Measurements from ENCODE around the gene LSAMP.
A peak's percentile ranks its signal among the peaks of the same experiment; 100 is the strongest.
"Not testable (repeated sequence)": the region's sequence is repeated elsewhere in the genome, so short reads cannot be mapped to it uniquely, and the experiment has no call there.

Gene LSAMP

GRCh38 chr3:116241677-116242076 lies 203.6 kb downstream of the LSAMP start:
- no peak for DNase-seq (ENCODE audit: low read depth, low spot score)

- DNase-seq (ENCODE audit: low read depth, low spot score) = no peak
Observed at GRCh38 chr3:116240261-116240660, 205.0 kb downstream of the LSAMP start.

DNA sequence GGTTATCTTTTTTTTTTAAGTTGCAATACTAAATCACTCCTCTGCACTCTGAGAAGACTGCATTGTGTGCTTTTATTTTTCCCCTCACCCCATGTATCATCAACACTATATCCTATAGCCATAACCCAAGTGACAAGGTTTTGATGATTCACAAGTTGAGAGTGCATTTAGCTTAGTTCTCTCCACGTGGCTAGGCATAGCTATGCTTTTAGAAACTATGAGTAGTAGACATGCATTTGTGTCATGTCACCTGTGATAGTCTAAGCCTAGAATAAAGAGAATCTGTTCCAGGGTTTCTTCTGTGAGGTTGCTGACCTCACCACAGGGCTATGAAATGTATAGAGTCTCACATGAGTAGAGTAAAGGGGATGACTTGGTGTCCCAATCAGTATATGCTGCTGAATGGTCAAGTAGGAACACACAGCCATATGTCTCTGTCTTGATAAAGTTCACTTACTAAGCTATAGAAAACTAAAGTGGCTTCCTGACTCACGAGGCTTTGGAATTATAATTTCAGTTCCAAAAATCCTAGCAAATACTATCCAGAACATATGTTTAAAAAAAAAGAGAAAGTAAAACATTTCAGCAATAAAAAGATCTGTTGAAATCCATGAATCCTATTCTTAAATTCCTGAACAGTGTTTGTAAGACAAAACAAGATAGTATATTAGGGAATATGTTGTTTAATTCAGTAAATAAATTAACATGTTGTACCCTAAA lies 206.3 kb downstream of the LSAMP start:
- no peak for DNase-seq (ENCODE audit: low read depth, low spot score)

DNA sequence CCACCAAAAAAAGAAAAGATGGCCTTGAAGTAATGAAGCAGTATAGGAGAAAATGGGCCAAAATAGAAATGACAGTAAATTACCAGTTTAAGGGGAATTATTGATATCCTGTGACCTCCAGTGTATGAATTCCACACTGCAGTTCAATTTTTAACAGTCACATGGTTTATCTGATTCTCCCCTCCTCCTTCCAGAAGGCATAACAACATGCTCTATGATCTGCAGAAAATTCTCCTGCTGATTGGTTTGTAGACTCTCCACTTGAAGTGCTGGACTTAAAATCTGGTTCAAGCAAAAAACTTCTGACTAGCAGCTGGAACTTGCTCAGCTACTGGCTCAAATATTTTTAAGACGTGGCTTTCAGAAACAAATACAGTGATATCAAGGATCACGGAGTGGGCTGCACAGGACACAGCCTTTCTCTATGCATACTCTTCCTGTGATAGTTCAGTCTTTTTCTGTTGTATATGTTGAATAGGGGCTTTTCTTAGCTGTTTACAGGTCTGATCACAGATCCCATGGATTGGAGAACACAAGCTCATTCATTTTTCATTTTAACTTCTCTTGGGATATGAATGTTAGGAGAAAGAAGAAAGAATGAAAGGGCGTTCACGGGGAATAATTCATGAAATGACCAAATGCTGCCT lies 211.5 kb downstream of the LSAMP start:
- DNase-seq (ENCODE audit: low read depth, low spot score) = no peak

DNA sequence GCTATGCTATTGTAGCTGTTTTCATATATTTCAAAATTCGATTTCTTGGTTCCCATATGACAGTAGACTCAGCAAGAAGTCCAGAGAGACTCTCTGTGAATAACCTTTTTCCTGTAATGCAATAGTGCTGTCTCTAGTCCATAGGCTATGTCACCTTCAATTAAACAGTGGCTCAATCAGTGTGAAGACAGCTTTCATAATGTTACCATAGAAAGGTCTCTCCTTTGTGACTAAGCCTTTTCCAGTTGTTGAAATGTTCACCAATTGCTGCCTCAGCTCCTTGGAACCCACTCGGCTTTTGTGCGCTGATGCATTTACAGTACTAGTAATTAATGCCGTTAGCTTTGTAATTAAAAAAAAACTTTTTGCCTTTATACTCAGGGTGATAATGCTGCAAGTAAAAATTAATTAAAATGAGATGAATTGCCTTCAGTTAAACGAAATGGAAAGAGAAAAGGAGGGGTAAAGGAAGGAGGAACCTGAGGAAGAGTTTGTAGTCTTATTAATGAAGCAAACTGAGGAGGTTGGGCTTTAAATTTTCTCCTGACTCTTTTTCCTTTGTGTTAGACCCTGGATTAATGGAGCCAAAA lies 214.8 kb downstream of the LSAMP start:
- DNase-seq (ENCODE audit: low read depth, low spot score) = no peak

- DNase-seq (ENCODE audit: low read depth, low spot score) = no peak
Observed at GRCh38 chr3:116226266-116226665, 219.0 kb downstream of the LSAMP start.

DNA sequence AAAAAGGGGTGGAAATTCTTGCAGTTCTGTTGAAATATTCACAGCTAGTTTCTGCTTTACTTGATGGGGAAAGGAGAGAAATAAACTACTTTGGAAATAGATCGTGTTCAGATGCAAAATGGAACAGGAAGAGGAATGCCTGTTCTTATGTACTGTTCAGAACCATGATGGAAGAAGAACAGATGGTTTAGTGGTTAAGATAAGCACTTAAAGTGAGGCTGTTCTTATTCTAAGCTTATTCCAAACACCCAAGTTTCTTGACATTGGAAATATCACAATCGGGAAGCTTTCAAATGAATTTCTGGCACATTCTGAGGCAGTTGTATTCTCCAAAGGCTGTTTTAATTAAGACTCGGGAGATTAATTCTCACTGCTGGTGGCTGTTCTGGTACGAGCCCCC lies 228.5 kb downstream of the LSAMP start:
- no peak for DNase-seq (ENCODE audit: low read depth, low spot score)

DNA sequence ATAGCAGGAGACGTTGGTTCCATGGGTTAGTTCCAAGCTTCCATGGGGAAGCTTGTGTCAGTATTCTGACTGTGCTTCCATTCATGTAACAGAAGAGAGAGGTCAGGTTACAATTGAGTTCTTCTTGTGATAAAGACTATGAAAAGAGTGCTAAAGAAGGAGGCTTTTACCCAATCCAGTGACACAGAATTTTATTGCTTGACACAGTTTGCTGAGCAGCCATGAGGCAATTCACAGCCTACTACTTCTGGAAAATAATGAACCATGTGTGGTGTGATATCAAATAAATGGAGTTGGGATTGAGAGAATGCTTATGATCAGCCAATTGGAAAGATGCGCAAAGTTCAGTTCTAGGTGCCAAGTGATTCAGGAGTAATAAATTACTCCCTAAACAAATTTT lies 233.4 kb downstream of the LSAMP start:
- no peak for DNase-seq (ENCODE audit: low read depth, low spot score)

GRCh38 chr3:116208830-116209229 lies 236.5 kb downstream of the LSAMP start:
- DNase-seq (ENCODE audit: low read depth, low spot score) = not testable (repeated sequence)

DNA sequence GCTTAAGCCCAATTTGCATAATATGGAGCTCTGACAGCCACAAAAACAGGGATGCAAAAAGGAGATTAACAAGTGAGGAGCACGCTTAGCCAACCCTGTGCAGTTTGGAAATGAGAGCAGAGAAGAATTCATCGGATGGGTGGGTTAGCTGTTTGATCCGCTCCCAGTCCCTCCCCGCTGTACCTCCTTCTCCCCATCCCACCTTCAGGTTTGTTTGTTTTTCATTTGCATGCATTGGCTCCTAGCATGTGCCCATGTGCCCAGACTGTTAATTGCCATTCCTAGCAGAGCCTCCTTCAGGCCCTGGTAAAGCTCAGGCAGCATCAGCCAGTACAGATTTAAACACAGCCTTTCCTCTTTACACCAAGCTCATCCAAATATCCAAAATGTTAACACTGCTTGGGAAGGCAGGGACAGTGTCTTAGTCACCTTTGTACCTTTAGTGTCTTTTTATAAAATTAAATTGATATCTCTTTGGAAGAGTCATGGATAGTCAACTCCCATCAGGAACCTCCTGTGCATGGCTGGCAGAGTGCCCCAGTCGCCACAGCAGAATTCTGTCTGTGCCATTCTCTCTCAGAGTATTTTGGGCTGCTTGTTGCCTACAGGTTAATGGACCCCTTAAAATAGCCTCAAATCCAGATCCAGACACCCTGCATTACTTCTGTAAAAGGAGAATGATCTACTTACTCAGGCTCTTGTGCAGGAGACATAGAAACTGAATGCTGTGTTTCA lies 244.2 kb downstream of the LSAMP start:
- DNase-seq (ENCODE audit: low read depth, low spot score) = no peak

- no peak for DNase-seq (ENCODE audit: low read depth, low spot score)
Observed at GRCh38 chr3:116199063-116199462, 246.2 kb downstream of the LSAMP start.

GRCh38 chr3:116198087-116198486 lies 247.2 kb downstream of the LSAMP start:
- DNase-seq (ENCODE audit: low read depth, low spot score) = no peak

DNA sequence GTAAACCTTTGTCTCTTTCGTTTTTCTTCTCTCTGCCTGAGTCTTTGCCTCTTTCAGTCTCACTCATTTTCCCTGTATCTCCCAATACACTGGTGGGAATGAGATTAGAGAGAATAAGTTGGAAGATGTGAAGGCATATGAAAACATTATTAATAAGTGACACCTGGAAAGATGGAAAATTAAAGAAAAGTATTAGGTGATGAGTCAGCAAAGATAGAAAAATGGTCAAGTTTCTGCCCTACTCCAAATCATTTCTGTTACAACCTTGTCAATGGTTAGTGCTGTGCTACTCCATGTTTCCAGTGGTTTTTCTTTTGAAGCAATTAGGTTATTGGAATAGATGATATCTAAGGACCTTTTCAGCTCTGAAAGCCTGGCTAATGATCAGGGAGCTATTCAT lies 252.8 kb downstream of the LSAMP start:
- DNase-seq (ENCODE audit: low read depth, low spot score) = no peak

DNA sequence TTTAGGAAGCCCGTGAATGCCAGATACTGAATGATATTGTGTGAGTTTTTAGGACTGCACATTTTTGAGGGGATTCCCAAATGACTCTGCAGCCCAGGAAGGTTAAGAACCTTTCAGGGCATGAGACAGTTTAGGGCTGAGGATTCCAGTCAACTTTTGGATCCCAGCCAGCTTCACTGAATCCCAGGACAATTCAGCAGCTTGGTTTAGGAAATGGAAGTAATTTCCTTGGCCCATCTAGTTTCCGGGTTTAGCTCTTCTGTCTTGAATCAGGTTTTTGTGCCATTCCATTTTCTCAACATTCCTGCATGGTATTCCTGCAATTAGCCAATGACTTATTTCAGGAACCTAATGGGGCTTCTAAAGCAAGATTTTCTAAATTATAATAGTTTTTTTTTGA lies 253.9 kb downstream of the LSAMP start:
- no peak for DNase-seq (ENCODE audit: low read depth, low spot score)

DNA sequence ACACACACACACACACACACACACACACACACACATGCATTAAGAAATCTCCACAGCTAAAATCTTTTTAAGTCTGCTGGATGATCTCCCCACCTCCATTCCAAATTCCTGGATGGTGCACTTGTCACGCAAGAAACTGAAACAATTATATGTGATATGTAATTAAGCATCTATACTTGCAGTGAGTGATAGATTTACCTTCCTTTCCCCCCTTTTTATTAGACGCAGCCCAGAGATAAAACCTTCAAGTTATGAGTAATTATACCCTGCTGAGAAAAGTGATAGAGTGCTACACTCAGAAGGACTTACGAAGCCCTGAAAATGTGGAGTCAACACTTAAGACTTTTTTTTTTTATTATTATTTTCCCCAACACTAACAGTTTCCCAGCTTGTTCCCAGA lies 255.2 kb downstream of the LSAMP start:
- DNase-seq (ENCODE audit: low read depth, low spot score) = no peak

DNA sequence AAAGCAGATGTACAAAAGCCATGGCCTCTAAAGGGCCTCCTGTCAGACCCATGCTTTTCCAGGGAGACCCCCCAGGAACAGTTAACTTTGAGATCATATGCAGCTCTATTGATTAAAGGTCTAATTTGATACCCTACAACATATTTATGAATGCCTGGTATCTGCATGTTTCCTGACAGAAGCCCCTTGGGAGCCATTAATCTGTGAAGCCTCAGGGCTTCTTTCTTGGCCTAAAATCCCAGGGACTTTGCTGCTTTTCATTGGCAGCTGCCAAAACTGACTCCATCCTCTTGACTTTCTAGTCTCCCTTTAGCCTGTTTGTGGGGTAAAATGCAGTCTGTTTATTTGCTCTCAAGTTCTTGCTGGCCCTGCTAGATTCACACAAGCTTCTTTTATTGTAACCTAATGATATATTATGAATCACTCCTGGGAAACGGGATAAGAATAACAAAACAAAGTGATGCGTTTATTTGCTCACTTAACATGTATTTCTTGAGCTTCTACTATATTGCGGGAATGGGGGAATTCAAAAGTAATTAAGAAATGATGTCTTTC lies 257.0 kb downstream of the LSAMP start:
- no peak for DNase-seq (ENCODE audit: low read depth, low spot score)

DNA sequence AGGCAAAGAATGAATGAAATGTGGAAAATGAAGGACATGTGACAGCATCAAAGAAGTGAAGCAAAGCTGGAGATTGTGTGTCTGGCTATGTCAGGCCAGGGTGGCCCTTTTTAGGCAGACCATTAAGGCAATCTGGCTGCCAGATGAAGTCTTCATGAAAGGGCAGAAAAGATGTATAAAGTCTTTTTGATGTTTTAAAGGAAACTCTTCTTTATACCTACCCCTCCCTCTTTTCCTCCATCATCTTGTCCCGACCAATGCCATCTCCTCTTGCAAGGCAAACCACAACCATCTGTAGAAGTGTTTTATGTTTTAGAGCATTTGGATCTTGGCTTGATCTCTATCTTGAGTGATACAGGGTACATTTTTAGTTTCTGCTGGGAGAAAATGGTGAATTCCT lies 259.2 kb downstream of the LSAMP start:
- DNase-seq (ENCODE audit: low read depth, low spot score) = no peak

DNA sequence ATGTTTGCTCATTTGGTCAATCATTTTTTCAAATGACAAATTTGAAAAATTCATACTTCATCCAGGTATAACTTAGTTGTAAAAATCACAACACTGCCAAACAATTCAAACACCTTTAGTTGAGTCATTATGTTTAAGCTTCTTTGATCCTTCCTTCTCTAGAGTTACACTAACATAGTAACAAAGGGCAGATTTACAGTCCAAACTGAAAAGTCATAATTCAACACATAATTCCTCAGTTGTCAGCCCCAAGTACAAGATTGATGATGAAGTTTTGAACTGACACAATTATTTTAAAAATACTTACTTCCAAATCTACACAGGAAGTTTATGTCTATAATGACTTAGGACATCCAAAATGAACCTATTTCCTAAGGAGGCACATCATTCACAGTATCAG lies 264.1 kb downstream of the LSAMP start:
- no peak for DNase-seq (ENCODE audit: low read depth, low spot score)

- DNase-seq (ENCODE audit: low read depth, low spot score) = peak; percentile 69
Observed at GRCh38 chr3:116179091-116179490, 266.2 kb downstream of the LSAMP start.

DNA sequence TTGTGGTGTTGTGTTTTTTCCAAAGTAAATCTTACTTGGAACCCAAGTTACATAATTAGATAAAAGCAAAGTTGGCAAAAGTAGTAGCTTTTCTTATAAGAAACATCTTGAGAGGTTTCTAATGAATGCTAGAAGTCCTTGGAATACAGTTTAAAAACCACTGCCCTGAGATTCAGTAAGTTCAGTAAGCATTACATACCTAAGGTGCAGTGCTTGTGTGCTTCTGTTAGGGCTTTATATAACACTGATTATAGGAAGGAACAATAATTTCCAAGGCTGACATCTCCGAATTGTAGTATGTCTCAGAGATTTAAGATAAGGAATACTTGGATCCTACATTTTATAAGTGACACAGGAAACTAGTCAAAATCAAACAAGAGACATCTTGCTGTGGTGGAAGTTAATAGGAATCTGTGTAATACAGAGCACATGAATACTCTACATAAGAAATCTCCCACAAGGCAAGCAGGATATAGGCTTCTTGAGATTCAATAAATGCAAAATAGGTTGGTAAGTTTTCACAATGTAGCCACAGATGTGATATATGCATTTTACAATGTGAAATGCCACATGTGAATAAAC lies 268.2 kb downstream of the LSAMP start:
- DNase-seq (ENCODE audit: low read depth, low spot score) = no peak

DNA sequence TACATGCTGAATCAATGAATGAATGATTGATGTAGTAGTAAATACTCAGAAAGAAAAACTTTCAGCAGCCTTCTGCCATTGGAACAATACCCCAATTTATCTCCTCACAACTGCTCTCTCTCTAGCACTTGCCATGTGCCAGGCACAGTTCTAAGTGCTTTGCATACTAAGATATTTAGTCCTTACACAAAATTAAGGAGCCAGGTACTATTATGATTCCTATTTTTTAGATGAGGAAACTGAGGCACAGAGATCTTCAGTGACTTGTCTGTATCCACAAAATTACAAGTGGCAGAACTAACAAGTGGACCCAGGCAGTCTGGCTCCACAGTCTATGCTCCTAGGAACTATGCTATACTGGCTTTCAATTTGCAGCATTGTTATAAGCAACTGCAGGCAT lies 279.2 kb downstream of the LSAMP start:
- no peak for DNase-seq (ENCODE audit: low read depth, low spot score)

- DNase-seq (ENCODE audit: low read depth, low spot score) = no peak
Observed at GRCh38 chr3:116165641-116166040, 279.6 kb downstream of the LSAMP start.
